Activated T-cell treated with anti-CD3 and anti-CD28 coated beads, Interleukin-2, amount 50 U/mL, for 24 hours (primary cell): ENCODE data around the gene ADAM15.

Experiments used
- DNase-seq: peaks from one replicate; pipeline ENCODE4 v3.0.0-alpha.2; 2020
- H3K27ac Mint-ChIP-seq: 2 replicates; pipeline ENCODE4 v1.8.0; 2020; ENCODE audit warnings: mild to moderate bottlenecking, mixed read lengths
- H3K27me3 Mint-ChIP-seq: 2 replicates; pipeline ENCODE4 v1.8.0; 2020; ENCODE audit warnings: mixed read lengths
- H3K36me3 Mint-ChIP-seq: 2 replicates; pipeline ENCODE4 v1.8.0; 2020; ENCODE audit warnings: low read depth, mixed read lengths
- H3K4me1 Mint-ChIP-seq: 2 replicates; pipeline ENCODE4 v1.8.0; 2020; ENCODE audit warnings: low read depth, mixed read lengths
- H3K4me3 Mint-ChIP-seq: 2 replicates; pipeline ENCODE4 v1.8.0; 2020; ENCODE audit warnings: mild to moderate bottlenecking, moderate library complexity, mixed read lengths
- H3K9me3 Mint-ChIP-seq: 2 replicates; pipeline ENCODE4 v1.8.0; 2020; ENCODE audit warnings: mixed read lengths

ADAM15 gene

GRCh38 chr1:155049651-155050559 lies 1.2 kb upstream of the ADAM15 start:
- Mint-ChIP-seq H3K27ac (peak overlapping the region; percentile 86), H3K36me3 (peaks cover 16% of the 10 kb centered on the region), H3K4me1 (peaks cover 32% of the 10 kb centered on the region), H3K4me3 (peak overlapping the region; percentile 80), H3K9me3 (no peaks in the 10 kb centered on the region), H3K27me3 (no peaks in the 10 kb centered on the region)
- DNase-seq: no peak

DNA sequence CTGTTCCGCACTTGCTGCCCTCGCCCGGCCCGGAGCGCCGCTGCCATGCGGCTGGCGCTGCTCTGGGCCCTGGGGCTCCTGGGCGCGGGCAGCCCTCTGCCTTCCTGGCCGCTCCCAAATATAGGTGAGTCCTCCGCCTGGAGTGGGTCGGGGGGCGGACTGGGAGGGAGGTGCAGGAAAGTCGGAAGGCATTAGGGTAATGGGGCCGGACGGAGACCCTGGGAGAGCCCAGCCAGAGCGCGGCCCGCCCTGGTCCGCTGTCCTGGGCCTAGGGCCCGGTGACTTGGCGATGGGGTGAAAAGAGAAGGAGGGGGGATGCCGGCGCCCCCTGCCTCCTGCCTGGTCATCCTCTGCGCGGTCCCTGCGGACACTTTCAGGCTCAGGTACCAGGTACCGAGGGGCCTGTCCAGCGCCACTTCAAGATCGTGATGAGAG lies 243 bp downstream of the ADAM15 start:
- DNase-seq: no peak
- Mint-ChIP-seq H3K9me3 (no peaks in the 10 kb centered on the region), H3K36me3 (peaks cover 29% of the 10 kb centered on the region), H3K4me3 (peak overlapping the region; percentile 85), H3K27ac (no peak overlapping the region), H3K27me3 (no peaks in the 10 kb centered on the region), H3K4me1 (peaks cover 26% of the 10 kb centered on the region)

DNA sequence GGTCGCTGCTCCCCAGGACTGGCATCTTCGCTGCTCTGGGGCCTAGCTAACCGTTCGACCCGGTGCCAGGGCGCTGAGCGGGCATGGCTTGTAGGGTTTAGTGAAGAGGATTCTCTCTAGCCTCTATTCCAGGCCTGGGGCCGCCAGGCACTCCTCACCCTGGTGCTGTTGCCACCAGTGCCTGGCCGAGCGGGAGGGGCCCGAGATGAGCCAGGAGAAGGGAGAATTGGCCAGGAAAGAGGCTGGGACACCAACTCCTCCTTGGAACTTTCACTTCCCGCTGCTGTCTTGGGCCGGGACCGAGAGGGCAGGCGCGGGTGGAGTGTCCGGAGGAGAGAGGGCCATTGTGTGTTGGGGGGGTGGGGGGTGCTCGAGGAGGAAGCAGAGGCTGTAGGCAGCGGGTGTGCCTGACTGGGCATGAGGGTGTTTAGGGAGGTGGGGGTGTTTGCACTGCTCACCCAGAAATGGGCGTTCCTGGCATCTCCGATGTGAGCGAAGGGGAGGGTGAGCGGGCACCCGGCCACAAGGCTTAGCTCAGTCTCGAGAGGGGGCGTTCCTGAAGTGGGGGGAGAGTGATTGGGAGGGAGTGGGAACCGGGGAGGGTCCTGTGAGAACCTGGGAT lies 772 bp downstream of the ADAM15 start:
- Mint-ChIP-seq H3K27ac (no peak overlapping the region), H3K9me3 (no peaks in the 10 kb centered on the region), H3K4me3 (peak overlapping the region; percentile 85), H3K36me3 (peaks cover 34% of the 10 kb centered on the region), H3K27me3 (no peaks in the 10 kb centered on the region), H3K4me1 (peaks cover 26% of the 10 kb centered on the region)
- peak; percentile 66 for DNase-seq

- no peaks in the 10 kb centered on the region for H3K27me3 Mint-ChIP-seq
- peak overlapping the region; percentile 55 for H3K27ac Mint-ChIP-seq
- H3K9me3 Mint-ChIP-seq: no peaks in the 10 kb centered on the region
- DNase-seq: peak; percentile 47
- peaks cover 41% of the 10 kb centered on the region for H3K36me3 Mint-ChIP-seq
- H3K4me3 Mint-ChIP-seq: peak overlapping the region; percentile 85
- H3K4me1 Mint-ChIP-seq: peaks cover 26% of the 10 kb centered on the region
Measured at GRCh38 chr1:155052439-155053395, 1.6 kb downstream of the ADAM15 start.

DNA sequence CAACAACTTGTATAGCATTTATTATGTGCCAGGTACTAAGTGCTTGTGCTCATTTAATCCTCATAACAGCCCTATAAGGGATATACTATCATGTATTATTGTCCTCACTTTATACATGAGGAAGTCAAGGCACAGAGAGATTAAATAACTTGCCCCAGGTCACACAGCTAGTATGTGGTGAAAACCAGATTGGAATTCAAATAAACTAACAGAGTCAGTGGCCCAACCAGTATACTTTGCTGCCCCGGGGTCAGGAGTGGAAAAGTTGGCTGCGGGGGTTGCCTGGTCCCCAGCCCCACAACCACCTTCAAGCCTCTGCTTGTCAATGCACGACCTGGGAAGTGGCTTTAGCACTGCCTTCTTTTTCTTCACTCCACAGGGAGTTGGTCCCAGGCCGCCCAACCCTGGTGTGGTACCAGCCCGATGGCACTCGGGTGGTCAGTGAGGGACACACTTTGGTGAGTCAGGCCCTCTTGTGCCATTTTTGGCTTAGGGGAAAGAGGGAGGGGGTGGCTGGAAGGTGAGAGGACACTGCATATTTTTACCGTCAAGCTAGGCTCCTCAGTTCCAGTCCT lies 2.5 kb downstream of the ADAM15 start:
- no peaks in the 10 kb centered on the region for H3K9me3 Mint-ChIP-seq
- DNase-seq: no peak
- H3K27ac Mint-ChIP-seq: no peak overlapping the region
- no peaks in the 10 kb centered on the region for H3K27me3 Mint-ChIP-seq
- peaks cover 50% of the 10 kb centered on the region for H3K36me3 Mint-ChIP-seq
- H3K4me1 Mint-ChIP-seq: peaks cover 26% of the 10 kb centered on the region
- peak overlapping the region; percentile 85 for H3K4me3 Mint-ChIP-seq

DNA sequence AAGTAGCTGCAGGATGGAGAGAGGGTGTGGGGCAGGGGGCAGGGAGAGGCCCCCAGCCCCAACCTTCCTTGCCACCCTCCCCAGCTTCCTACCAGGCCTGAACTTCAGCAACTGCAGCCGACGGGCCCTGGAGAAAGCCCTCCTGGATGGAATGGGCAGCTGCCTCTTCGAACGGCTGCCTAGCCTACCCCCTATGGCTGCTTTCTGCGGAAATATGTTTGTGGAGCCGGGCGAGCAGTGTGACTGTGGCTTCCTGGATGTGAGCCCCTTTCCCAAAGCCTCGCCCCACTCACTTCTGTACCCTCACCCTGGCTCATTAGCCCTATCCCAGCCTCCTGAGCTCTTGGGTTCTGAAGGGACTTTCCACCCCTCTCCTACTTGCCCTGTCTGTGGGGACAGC lies 6.0 kb downstream of the ADAM15 start:
- Mint-ChIP-seq H3K36me3 (peaks cover 76% of the 10 kb centered on the region), H3K27ac (no peak overlapping the region), H3K4me3 (no peak overlapping the region), H3K9me3 (no peaks in the 10 kb centered on the region), H3K27me3 (no peaks in the 10 kb centered on the region), H3K4me1 (peaks cover 21% of the 10 kb centered on the region)
- DNase-seq: no peak

GRCh38 chr1:155057788-155058211 lies 6.7 kb downstream of the ADAM15 start:
- no peak overlapping the region for H3K27ac Mint-ChIP-seq
- H3K4me1 Mint-ChIP-seq: peaks cover 20% of the 10 kb centered on the region
- no peak overlapping the region for H3K4me3 Mint-ChIP-seq
- H3K27me3 Mint-ChIP-seq: no peaks in the 10 kb centered on the region
- no peaks in the 10 kb centered on the region for H3K9me3 Mint-ChIP-seq
- DNase-seq: no peak
- peaks cover 76% of the 10 kb centered on the region for H3K36me3 Mint-ChIP-seq

GRCh38 chr1:155060736-155061135 lies 9.6 kb downstream of the ADAM15 start:
- Mint-ChIP-seq H3K36me3 (peaks cover 56% of the 10 kb centered on the region), H3K4me1 (peaks cover 31% of the 10 kb centered on the region), H3K27ac (no peak overlapping the region), H3K27me3 (no peaks in the 10 kb centered on the region), H3K9me3 (no peaks in the 10 kb centered on the region), H3K4me3 (no peak overlapping the region)
- no peak for DNase-seq

- no peaks in the 10 kb centered on the region for H3K27me3 Mint-ChIP-seq
- H3K4me1 Mint-ChIP-seq: peaks cover 31% of the 10 kb centered on the region
- H3K27ac Mint-ChIP-seq: no peak overlapping the region
- peak; percentile 98 for DNase-seq
- H3K9me3 Mint-ChIP-seq: no peaks in the 10 kb centered on the region
- no peak overlapping the region for H3K4me3 Mint-ChIP-seq
- H3K36me3 Mint-ChIP-seq: peaks cover 47% of the 10 kb centered on the region
Measured at GRCh38 chr1:155061381-155062150, 10.4 kb downstream of the ADAM15 start.

DNA sequence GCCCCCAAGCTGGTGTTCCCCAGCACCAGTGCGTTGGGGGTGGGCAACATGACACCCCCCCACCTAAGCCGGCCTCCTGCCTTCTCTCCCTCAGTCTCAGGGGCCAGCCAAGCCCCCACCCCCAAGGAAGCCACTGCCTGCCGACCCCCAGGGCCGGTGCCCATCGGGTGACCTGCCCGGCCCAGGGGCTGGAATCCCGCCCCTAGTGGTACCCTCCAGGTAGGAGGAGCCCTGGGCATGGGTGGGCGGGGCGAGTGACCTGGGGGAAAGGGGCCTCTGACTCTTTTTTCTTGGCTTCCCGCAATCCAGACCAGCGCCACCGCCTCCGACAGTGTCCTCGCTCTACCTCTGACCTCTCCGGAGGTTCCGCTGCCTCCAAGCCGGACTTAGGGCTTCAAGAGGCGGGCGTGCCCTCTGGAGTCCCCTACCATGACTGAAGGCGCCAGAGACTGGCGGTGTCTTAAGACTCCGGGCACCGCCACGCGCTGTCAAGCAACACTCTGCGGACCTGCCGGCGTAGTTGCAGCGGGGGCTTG lies 11.1 kb downstream of the ADAM15 start:
- Mint-ChIP-seq H3K4me1 (peaks cover 31% of the 10 kb centered on the region), H3K4me3 (peak overlapping the region; percentile 82), H3K9me3 (no peaks in the 10 kb centered on the region), H3K27me3 (no peaks in the 10 kb centered on the region), H3K36me3 (peaks cover 42% of the 10 kb centered on the region), H3K27ac (no peak overlapping the region)
- DNase-seq: no peak

DNA sequence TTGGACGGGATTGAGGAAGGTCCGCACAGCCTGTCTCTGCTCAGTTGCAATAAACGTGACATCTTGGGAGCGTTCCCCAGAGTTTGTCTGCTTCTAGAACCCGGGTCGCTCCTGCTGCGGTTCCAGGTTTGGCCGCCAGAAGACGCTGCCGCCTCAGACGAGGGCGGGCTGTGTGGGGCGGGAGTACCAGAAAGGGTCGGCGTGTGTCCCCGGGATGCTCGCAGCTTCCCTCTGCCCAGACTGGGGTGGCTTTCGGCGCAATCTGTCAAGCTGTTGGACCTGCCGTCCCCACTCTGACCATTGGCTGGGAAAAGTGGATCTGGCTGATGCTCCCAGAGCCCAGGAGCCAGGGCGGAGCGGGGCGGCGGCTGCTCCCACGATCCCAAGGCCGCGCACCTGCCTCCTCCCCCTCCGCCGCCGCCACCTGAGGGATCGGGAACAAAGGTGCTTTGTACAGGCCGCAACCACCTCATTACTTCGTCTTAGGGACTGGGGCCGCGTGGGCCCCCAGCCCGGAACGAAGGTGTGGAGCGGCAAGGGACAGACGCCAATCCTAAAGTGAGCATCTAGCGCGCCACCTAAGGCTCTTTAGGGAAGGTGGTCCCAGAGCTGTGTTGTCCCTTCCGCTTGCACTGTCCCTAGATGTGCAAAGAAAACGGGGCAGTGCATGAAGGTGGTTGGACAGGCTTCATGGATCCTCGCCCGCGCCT lies 11.7 kb downstream of the ADAM15 start:
- no peaks in the 10 kb centered on the region for H3K27me3 Mint-ChIP-seq
- H3K27ac Mint-ChIP-seq: peak overlapping the region; percentile 72
- H3K36me3 Mint-ChIP-seq: peaks cover 36% of the 10 kb centered on the region
- H3K9me3 Mint-ChIP-seq: no peaks in the 10 kb centered on the region
- H3K4me1 Mint-ChIP-seq: peaks cover 31% of the 10 kb centered on the region
- peak; percentile 87 for DNase-seq
- H3K4me3 Mint-ChIP-seq: peak overlapping the region; percentile 82

GRCh38 chr1:155063550-155064110 lies 12.5 kb downstream of the ADAM15 start, which contains the start of gene EFNA4:
Gene EFNA4 (plus strand): TSS chr1:155063740. CDS start chr1:155063824, 84 bp downstream.
- peaks cover 31% of the 10 kb centered on the region for H3K4me1 Mint-ChIP-seq
- no peaks in the 10 kb centered on the region for H3K9me3 Mint-ChIP-seq

More at GRCh38 chr1:155063550-155064110, 12.5 kb downstream of the ADAM15 start, which contains the start of gene EFNA4:
- peak; percentile 86 for DNase-seq
- Mint-ChIP-seq H3K4me3 (peak within 1 kb of the TSS; percentile 82), H3K27ac (peak within 1 kb of the TSS; percentile 72), H3K27me3 (no peaks in the 10 kb centered on the region), H3K36me3 (peaks cover 31% of the 10 kb centered on the region)
